Activated naive CD8-positive, alpha-beta T cell treated with anti-CD3 and anti-CD28 coated beads, Interleukin-2, amount 10 ng/mL, durations not matched to agents 7 days and 5 days (primary cell): Measurements from ENCODE around the gene CDIPT. TPM values are rescaled to one million over a fixed set of nuclear protein-coding genes. Genes with fewer than 3 reads are reported as not detected.

ENCODE experiments used
- ATAC-seq: fragments of 150-1000 bp; cut with Tn5 transposase; one replicate; pipeline ENCODE4 v1.10.0; 2021; ENCODE audit warnings: low read depth, moderate library complexity
- POLR2A ChIA-PET: fragments of 350-600 bp; sonication (Branson Sonifier 250); formaldehyde crosslinking; loops from one replicate; lab custom pipeline; 2021; ENCODE audit warnings: antibody characterized with exemption; lab: Charles Lee
- DNase-seq: peaks from one replicate; pipeline ENCODE4 v3.0.0; 2021
- H3K27ac Mint-ChIP-seq: one replicate; pipeline ENCODE4 v1.8.0; 2022; ENCODE audit warnings: mild to moderate bottlenecking, mixed read lengths
- H3K27me3 Mint-ChIP-seq: one replicate; pipeline ENCODE4 v1.8.0; 2022; ENCODE audit warnings: mild to moderate bottlenecking, moderate library complexity, mixed read lengths
- H3K36me3 Mint-ChIP-seq: one replicate; pipeline ENCODE4 v1.8.0; 2021; ENCODE audit warnings: mild to moderate bottlenecking, mixed read lengths
- H3K4me1 Mint-ChIP-seq: one replicate; pipeline ENCODE4 v1.8.0; 2021; ENCODE audit warnings: mixed read lengths
- H3K4me3 Mint-ChIP-seq: one replicate; pipeline ENCODE4 v1.8.0; 2022; ENCODE audit warnings: mild to moderate bottlenecking, moderate library complexity, mixed read lengths
- H3K9me3 Mint-ChIP-seq: one replicate; pipeline ENCODE4 v1.8.0; 2021; ENCODE audit warnings: mixed read lengths
- total RNA-seq, 2 experiments: library from RNA; stranded (reverse); gene quantifications; one replicate each; pipeline ENCODE4 v1.2.3, GENCODE V29; 2021

Gene CDIPT
- total RNA-seq, 2 experiments from 2014 or later = 65.0 to 74.7 TPM

- DNase-seq (no peak), ATAC-seq (no peak)
- H3K9me3 Mint-ChIP-seq = no peaks in the 10 kb centered on the region
- no peaks in the 10 kb centered on the region for H3K36me3 Mint-ChIP-seq
- no peaks in the 10 kb centered on the region for H3K27me3 Mint-ChIP-seq
- H3K4me1 Mint-ChIP-seq = peaks cover 4% of the 10 kb centered on the region
- POLR2A ChIA-PET = interaction anchor here (0.6 kb wide), 1 partner anchor 46 kb away, joined by 4 read pairs; no protein-coding TSS in a partner anchor
- no peak overlapping the region for H3K27ac Mint-ChIP-seq
- no peak overlapping the region for H3K4me3 Mint-ChIP-seq
Measured at GRCh38 chr16:29868396-29869009, 5.5 kb upstream of the CDIPT start.

GRCh38 chr16:29864205-29864604, 1.2 kb upstream of the CDIPT start:
- H3K36me3 Mint-ChIP-seq = peaks cover 8% of the 10 kb centered on the region
- H3K4me1 Mint-ChIP-seq = peaks cover 13% of the 10 kb centered on the region
- no peak overlapping the region for H3K4me3 Mint-ChIP-seq
- DNase-seq (no peak), ATAC-seq (no peak)
- H3K9me3 Mint-ChIP-seq = no peaks in the 10 kb centered on the region
- H3K27me3 Mint-ChIP-seq = no peaks in the 10 kb centered on the region
- no peak overlapping the region for H3K27ac Mint-ChIP-seq
- POLR2A ChIA-PET = interaction anchor here (0.6 to 1.7 kb wide), 3 partner anchors 44 to 751 kb away, joined by 4 to 10 read pairs (median 4); partner anchors contain the start of genes KCTD13 and MVP

GRCh38 chr16:29863669-29863984, 601 bp upstream of the CDIPT start:
- no peaks in the 10 kb centered on the region for H3K9me3 Mint-ChIP-seq
- H3K36me3 Mint-ChIP-seq = peaks cover 9% of the 10 kb centered on the region
- POLR2A ChIA-PET = interaction anchor here (0.6 to 1.7 kb wide), 4 partner anchors 43 to 98 kb away, joined by 3 to 10 read pairs (median 4); partner anchors contain the start of genes KCTD13, MVP and TMEM219
- H3K4me3 Mint-ChIP-seq = peak overlapping the region; percentile 96
- ATAC-seq (no peak), DNase-seq (no peak)
- peak overlapping the region; percentile 100 for H3K27ac Mint-ChIP-seq
- H3K27me3 Mint-ChIP-seq = no peaks in the 10 kb centered on the region
- peaks cover 13% of the 10 kb centered on the region for H3K4me1 Mint-ChIP-seq

GRCh38 chr16:29862383-29862883, 593 bp downstream of the CDIPT start:
- Mint-ChIP-seq H3K9me3 (no peaks in the 10 kb centered on the region), H3K27ac (peak overlapping the region; percentile 93), H3K27me3 (no peaks in the 10 kb centered on the region), H3K4me1 (peaks cover 11% of the 10 kb centered on the region), H3K36me3 (peaks cover 13% of the 10 kb centered on the region), H3K4me3 (peak overlapping the region; percentile 96)
- POLR2A ChIA-PET = interaction anchor here (1.5 kb wide), 1 partner anchor 55 kb away, joined by 4 read pairs; no protein-coding TSS in a partner anchor
- DNase-seq (no peak), ATAC-seq (no peak)

GRCh38 chr16:29860218-29860617, 2.8 kb downstream of the CDIPT start:
- ATAC-seq (no peak), DNase-seq (no peak)
- peaks cover 15% of the 10 kb centered on the region for H3K36me3 Mint-ChIP-seq
- H3K9me3 Mint-ChIP-seq = no peaks in the 10 kb centered on the region
- POLR2A ChIA-PET = no interaction called here
- H3K27ac Mint-ChIP-seq = no peak overlapping the region
- peaks cover 11% of the 10 kb centered on the region for H3K4me1 Mint-ChIP-seq
- H3K4me3 Mint-ChIP-seq = no peak overlapping the region
- H3K27me3 Mint-ChIP-seq = no peaks in the 10 kb centered on the region

GRCh38 chr16:29858974-29859373, 4.1 kb downstream of the CDIPT start:
- DNase-seq (no peak), ATAC-seq (no peak)
- Mint-ChIP-seq H3K4me1 (peaks cover 11% of the 10 kb centered on the region), H3K4me3 (no peak overlapping the region), H3K27ac (no peak overlapping the region), H3K27me3 (no peaks in the 10 kb centered on the region), H3K9me3 (no peaks in the 10 kb centered on the region), H3K36me3 (peaks cover 15% of the 10 kb centered on the region)
- POLR2A ChIA-PET = no interaction called here

GRCh38 chr16:29858149-29858849, 4.7 kb downstream of the CDIPT start:
- POLR2A ChIA-PET = interaction anchor here (0.6 to 0.7 kb wide), 2 partner anchors 15 kb away, joined by 4 to 5 read pairs; no protein-coding TSS in a partner anchor
- Mint-ChIP-seq H3K27me3 (no peaks in the 10 kb centered on the region), H3K4me3 (no peak overlapping the region), H3K27ac (no peak overlapping the region), H3K36me3 (peaks cover 15% of the 10 kb centered on the region), H3K9me3 (no peaks in the 10 kb centered on the region), H3K4me1 (peaks cover 9% of the 10 kb centered on the region)
- DNase-seq (no peak), ATAC-seq (no peak)

- Mint-ChIP-seq H3K4me3 (no peak overlapping the region), H3K27ac (no peak overlapping the region), H3K9me3 (no peaks in the 10 kb centered on the region), H3K27me3 (no peaks in the 10 kb centered on the region), H3K4me1 (peaks cover 7% of the 10 kb centered on the region), H3K36me3 (peaks cover 15% of the 10 kb centered on the region)
- POLR2A ChIA-PET = interaction anchor here (0.7 kb wide), 1 partner anchor 36 kb away, joined by 4 read pairs; no protein-coding TSS in a partner anchor
- DNase-seq = no peak
- no peak for ATAC-seq
Measured at GRCh38 chr16:29857133-29857760, 5.8 kb downstream of the CDIPT start.

- no peak overlapping the region for H3K27ac Mint-ChIP-seq
- no peak for DNase-seq
- ATAC-seq = no peak
- POLR2A ChIA-PET = interaction anchor here (1.0 kb wide), 1 partner anchor 42 kb away, joined by 3 read pairs; the partner anchor contains the start of gene PRRT2
- H3K4me1 Mint-ChIP-seq = no peaks in the 10 kb centered on the region
- H3K9me3 Mint-ChIP-seq = no peaks in the 10 kb centered on the region
- no peaks in the 10 kb centered on the region for H3K27me3 Mint-ChIP-seq
- no peak overlapping the region for H3K4me3 Mint-ChIP-seq
- H3K36me3 Mint-ChIP-seq = peaks cover 19% of the 10 kb centered on the region
Measured at GRCh38 chr16:29854520-29855100, 8.4 kb downstream of the CDIPT start.

GRCh38 chr16:29852654-29853053, 10.4 kb downstream of the CDIPT start:
- Mint-ChIP-seq H3K36me3 (peaks cover 15% of the 10 kb centered on the region), H3K4me1 (peaks cover 4% of the 10 kb centered on the region), H3K27ac (no peak overlapping the region), H3K9me3 (no peaks in the 10 kb centered on the region), H3K4me3 (no peak overlapping the region), H3K27me3 (no peaks in the 10 kb centered on the region)
- POLR2A ChIA-PET = no interaction called here
- ATAC-seq (no peak), DNase-seq (no peak)

GRCh38 chr16:29850998-29851397, 12.0 kb downstream of the CDIPT start:
- Mint-ChIP-seq H3K27ac (no peak overlapping the region), H3K4me3 (no peak overlapping the region), H3K27me3 (no peaks in the 10 kb centered on the region), H3K36me3 (peaks cover 17% of the 10 kb centered on the region), H3K4me1 (peaks cover 4% of the 10 kb centered on the region), H3K9me3 (no peaks in the 10 kb centered on the region)
- POLR2A ChIA-PET = interaction anchor here (1.2 kb wide), 1 partner anchor 34 kb away, joined by 3 read pairs; no protein-coding TSS in a partner anchor
- no peak for DNase-seq
- no peak for ATAC-seq

- H3K4me1 Mint-ChIP-seq = peaks cover 4% of the 10 kb centered on the region
- H3K9me3 Mint-ChIP-seq = no peaks in the 10 kb centered on the region
- POLR2A ChIA-PET = interaction anchor here (0.9 to 2.3 kb wide), 3 partner anchors 29 to 146 kb away, joined by 5 to 25 read pairs (median 18); partner anchors contain the start of gene MVP
- ATAC-seq (no peak), DNase-seq (no peak)
- no peaks in the 10 kb centered on the region for H3K27me3 Mint-ChIP-seq
- H3K36me3 Mint-ChIP-seq = peaks cover 17% of the 10 kb centered on the region
- no peak overlapping the region for H3K4me3 Mint-ChIP-seq
- H3K27ac Mint-ChIP-seq = no peak overlapping the region
Measured at GRCh38 chr16:29849505-29849904, 13.5 kb downstream of the CDIPT start.
